H1 (cell line): ENCODE data around the gene AUH. TPM values are rescaled to one million over a fixed set of nuclear protein-coding genes. Genes with fewer than 3 reads are reported as not detected.

Source experiments
- BACH1 ChIP-seq: IDR thresholded peaks from 2 replicates; pipeline ENCODE4 v1.6.1; 2012; ENCODE audit warnings: low read length, improper control_type of control experiment
- EP300 ChIP-seq, 2 experiments: IDR thresholded peaks; 1 replicate in 1 of 2; 2 replicates in 1 of 2; pipeline ENCODE4 v1.6.1; 2011 to 2012; ENCODE audit warnings: low read depth in 2 of 2, low read length in 2 of 2, mild to moderate bottlenecking in 2 of 2, borderline replicate concordance in 1 of 2, inconsistent platforms in 1 of 2, moderate library complexity in 1 of 2
- KDM4A ChIP-seq: IDR thresholded peaks from one replicate; pipeline ENCODE4 v1.7.1; 2012; ENCODE audit warnings: low read depth, mild to moderate bottlenecking, moderate library complexity, low read length, inconsistent platforms; ENCODE audit not compliant: severe bottlenecking
- KDM5A ChIP-seq: fragments of 200-600 bp; IDR thresholded peaks from 2 replicates; pipeline ENCODE4 v1.7.1; 2012; ENCODE audit warnings: mild to moderate bottlenecking, low read length, inconsistent platforms, mixed read lengths
- MAFK ChIP-seq: IDR thresholded peaks from 2 replicates; pipeline ENCODE4 v1.6.1; 2012; ENCODE audit warnings: low read depth, mild to moderate bottlenecking, improper control_type of control experiment, low read length
- RBBP5 ChIP-seq: IDR thresholded peaks from 2 replicates; pipeline ENCODE4 v1.7.1; 2012; ENCODE audit warnings: low read depth, mild to moderate bottlenecking, inconsistent platforms, low read length, moderate library complexity, borderline replicate concordance
- RNF2 ChIP-seq: fragments of 200-900, 300-1000 bp; sonication (generic); IDR thresholded peaks from 2 replicates; pipeline ENCODE4 v1.7.1; 2016; ENCODE audit warnings: borderline replicate concordance, low read depth, mild to moderate bottlenecking, antibody characterized with exemption, low read length; ENCODE audit not compliant: poor library complexity, severe bottlenecking; ENCODE audit errors: missing control alignments
- SP1 ChIP-seq: IDR thresholded peaks from 2 replicates; pipeline ENCODE4 v1.6.1; 2011; ENCODE audit warnings: low read depth, low read length
- SP2 ChIP-seq: IDR thresholded peaks from 2 replicates; pipeline ENCODE4 v1.6.1; 2012; ENCODE audit warnings: mild to moderate bottlenecking, low read length, inconsistent platforms
- SRF ChIP-seq: IDR thresholded peaks from 2 replicates; pipeline ENCODE4 v1.6.1; 2011; ENCODE audit warnings: mild to moderate bottlenecking, low read depth, low read length, moderate library complexity
- polyA plus RNA-seq, 7 experiments: library from polyadenylated mRNA; depleted of rRNA in 3 of 7; stranded (reverse) in 5 of 7; unstranded in 2 of 7; fragments of >200 nt in 5 of 7; fragments of 200-250 nt in 2 of 7; gene quantifications; 1 replicate in 5 of 7; 2 replicates in 1 of 7; 4 replicates in 1 of 7; pipeline versions ENCODE4 v1.2.1 to v1.2.3, GENCODE V29; 2011 to 2013; ENCODE audit warnings: missing spikeins in 2 of 7, mixed read lengths in 2 of 7
- total RNA-seq: library from RNA; stranded (reverse); fragmentation: NEBNext Ultra II Directional; extraction: Animal tissue kit (Norgen Biotek cat#: 25700); gene quantifications from 2 replicates; pipeline ENCODE4 v1.2.1, GENCODE V29; 2021
- TF ChIP-seq, protein P1 (sequence below): fragments of 300-600 bp; sonication (generic); IDR thresholded peaks from 2 replicates; pipeline ENCODE4 v1.7.1; 2012; ENCODE audit warnings: low read length, moderate library complexity, mild to moderate bottlenecking, inconsistent platforms; ENCODE audit not compliant: insufficient replicate concordance

The AUH gene
- total and polyA plus RNA-seq, 2 of the 8 experiments (the other 6 are each of a cell fraction or from before 2014, with no cell fraction given) = 5.8 to 21.9 TPM

DNA sequence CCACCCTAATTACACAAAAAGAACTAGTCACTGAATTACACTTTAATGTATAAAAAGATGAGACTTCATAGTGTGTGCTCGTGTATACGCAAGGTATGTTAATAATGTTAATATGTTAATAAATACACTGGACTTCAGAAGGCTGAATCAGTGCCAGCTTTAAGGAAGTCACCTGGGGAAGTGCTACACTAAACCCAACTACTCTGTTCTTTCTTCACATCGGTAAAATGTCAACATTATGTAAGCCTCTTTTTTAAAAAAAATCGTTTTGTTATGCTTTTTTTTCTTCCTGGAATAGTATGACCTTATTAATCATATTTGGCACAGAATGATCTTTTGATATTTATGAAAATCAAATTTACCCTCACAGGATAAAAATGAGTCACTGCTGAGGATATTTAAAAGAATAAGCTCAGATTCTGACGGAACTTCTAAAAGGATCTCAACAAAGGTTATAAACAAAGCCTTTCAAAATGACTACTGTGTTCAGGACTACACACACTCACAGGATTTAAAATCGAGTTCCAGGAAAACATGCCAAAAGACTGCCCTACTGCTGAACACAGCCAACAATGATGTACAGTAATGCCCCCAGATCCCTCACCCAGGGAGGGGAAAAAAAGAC lies 75.9 kb downstream of the AUH start (continued):
- TF ChIP-seq, protein P1, sequence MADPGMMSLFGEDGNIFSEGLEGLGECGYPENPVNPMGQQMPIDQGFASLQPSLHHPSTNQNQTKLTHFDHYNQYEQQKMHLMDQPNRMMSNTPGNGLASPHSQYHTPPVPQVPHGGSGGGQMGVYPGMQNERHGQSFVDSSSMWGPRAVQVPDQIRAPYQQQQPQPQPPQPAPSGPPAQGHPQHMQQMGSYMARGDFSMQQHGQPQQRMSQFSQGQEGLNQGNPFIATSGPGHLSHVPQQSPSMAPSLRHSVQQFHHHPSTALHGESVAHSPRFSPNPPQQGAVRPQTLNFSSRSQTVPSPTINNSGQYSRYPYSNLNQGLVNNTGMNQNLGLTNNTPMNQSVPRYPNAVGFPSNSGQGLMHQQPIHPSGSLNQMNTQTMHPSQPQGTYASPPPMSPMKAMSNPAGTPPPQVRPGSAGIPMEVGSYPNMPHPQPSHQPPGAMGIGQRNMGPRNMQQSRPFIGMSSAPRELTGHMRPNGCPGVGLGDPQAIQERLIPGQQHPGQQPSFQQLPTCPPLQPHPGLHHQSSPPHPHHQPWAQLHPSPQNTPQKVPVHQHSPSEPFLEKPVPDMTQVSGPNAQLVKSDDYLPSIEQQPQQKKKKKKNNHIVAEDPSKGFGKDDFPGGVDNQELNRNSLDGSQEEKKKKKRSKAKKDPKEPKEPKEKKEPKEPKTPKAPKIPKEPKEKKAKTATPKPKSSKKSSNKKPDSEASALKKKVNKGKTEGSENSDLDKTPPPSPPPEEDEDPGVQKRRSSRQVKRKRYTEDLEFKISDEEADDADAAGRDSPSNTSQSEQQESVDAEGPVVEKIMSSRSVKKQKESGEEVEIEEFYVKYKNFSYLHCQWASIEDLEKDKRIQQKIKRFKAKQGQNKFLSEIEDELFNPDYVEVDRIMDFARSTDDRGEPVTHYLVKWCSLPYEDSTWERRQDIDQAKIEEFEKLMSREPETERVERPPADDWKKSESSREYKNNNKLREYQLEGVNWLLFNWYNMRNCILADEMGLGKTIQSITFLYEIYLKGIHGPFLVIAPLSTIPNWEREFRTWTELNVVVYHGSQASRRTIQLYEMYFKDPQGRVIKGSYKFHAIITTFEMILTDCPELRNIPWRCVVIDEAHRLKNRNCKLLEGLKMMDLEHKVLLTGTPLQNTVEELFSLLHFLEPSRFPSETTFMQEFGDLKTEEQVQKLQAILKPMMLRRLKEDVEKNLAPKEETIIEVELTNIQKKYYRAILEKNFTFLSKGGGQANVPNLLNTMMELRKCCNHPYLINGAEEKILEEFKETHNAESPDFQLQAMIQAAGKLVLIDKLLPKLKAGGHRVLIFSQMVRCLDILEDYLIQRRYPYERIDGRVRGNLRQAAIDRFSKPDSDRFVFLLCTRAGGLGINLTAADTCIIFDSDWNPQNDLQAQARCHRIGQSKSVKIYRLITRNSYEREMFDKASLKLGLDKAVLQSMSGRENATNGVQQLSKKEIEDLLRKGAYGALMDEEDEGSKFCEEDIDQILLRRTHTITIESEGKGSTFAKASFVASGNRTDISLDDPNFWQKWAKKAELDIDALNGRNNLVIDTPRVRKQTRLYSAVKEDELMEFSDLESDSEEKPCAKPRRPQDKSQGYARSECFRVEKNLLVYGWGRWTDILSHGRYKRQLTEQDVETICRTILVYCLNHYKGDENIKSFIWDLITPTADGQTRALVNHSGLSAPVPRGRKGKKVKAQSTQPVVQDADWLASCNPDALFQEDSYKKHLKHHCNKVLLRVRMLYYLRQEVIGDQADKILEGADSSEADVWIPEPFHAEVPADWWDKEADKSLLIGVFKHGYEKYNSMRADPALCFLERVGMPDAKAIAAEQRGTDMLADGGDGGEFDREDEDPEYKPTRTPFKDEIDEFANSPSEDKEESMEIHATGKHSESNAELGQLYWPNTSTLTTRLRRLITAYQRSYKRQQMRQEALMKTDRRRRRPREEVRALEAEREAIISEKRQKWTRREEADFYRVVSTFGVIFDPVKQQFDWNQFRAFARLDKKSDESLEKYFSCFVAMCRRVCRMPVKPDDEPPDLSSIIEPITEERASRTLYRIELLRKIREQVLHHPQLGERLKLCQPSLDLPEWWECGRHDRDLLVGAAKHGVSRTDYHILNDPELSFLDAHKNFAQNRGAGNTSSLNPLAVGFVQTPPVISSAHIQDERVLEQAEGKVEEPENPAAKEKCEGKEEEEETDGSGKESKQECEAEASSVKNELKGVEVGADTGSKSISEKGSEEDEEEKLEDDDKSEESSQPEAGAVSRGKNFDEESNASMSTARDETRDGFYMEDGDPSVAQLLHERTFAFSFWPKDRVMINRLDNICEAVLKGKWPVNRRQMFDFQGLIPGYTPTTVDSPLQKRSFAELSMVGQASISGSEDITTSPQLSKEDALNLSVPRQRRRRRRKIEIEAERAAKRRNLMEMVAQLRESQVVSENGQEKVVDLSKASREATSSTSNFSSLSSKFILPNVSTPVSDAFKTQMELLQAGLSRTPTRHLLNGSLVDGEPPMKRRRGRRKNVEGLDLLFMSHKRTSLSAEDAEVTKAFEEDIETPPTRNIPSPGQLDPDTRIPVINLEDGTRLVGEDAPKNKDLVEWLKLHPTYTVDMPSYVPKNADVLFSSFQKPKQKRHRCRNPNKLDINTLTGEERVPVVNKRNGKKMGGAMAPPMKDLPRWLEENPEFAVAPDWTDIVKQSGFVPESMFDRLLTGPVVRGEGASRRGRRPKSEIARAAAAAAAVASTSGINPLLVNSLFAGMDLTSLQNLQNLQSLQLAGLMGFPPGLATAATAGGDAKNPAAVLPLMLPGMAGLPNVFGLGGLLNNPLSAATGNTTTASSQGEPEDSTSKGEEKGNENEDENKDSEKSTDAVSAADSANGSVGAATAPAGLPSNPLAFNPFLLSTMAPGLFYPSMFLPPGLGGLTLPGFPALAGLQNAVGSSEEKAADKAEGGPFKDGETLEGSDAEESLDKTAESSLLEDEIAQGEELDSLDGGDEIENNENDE = no peak
- TF ChIP-seq SP1 = no peak
- no peak for TF ChIP-seq SP2
- no peak for TF ChIP-seq EP300 (IDR thresholded peaks at IDR 0.05; ENCODE audit: borderline replicate concordance in 1 of 2, low read depth in 2 of 2, low read length in 2 of 2)
- no peak for TF ChIP-seq RNF2
- no peak for TF ChIP-seq BACH1
- TF ChIP-seq MAFK = no peak
- no peak for TF ChIP-seq KDM5A
- TF ChIP-seq KDM4A = no peak
- no peak for TF ChIP-seq SRF
- no peak for TF ChIP-seq RBBP5
